Measurements from ENCODE around the gene MFSD2B.

DNA sequence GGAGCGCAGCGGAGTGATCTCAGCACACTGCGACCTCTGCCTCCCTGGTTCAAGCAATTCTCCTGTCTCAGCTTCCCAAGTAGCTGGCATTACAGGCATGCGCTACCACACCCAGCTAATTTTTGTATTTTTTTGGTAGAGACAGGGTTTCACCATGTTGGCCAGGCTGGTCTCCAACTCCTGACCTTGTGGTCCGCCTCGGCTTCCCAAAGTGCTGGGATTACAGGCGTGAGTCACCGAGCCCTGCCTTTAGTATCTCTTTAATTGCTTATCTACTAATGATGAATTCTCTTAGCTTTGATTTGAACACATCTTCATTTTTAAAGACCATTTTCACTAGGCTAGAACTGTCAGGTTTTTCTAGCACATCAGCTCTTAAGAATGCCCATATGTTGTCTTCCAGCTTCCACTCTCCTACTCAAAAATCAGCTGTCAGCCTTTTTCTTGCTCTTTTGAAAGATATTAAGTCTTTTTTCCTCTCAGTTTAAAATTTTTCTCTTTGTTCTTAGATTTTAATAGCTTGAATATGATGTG is 16.1 kb upstream of the MFSD2B start:
- TF ChIP-seq, protein P1, sequence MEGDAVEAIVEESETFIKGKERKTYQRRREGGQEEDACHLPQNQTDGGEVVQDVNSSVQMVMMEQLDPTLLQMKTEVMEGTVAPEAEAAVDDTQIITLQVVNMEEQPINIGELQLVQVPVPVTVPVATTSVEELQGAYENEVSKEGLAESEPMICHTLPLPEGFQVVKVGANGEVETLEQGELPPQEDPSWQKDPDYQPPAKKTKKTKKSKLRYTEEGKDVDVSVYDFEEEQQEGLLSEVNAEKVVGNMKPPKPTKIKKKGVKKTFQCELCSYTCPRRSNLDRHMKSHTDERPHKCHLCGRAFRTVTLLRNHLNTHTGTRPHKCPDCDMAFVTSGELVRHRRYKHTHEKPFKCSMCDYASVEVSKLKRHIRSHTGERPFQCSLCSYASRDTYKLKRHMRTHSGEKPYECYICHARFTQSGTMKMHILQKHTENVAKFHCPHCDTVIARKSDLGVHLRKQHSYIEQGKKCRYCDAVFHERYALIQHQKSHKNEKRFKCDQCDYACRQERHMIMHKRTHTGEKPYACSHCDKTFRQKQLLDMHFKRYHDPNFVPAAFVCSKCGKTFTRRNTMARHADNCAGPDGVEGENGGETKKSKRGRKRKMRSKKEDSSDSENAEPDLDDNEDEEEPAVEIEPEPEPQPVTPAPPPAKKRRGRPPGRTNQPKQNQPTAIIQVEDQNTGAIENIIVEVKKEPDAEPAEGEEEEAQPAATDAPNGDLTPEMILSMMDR (IDR thresholded peaks at IDR 0.05), result no peak
- no peak for TF ChIP-seq POLR2A (IDR thresholded peaks at IDR 0.05)

All from heart left ventricle (tissue), 13 donors.